ENCODE measurements around the gene HABP2.

- TF ChIP-seq, protein P1, sequence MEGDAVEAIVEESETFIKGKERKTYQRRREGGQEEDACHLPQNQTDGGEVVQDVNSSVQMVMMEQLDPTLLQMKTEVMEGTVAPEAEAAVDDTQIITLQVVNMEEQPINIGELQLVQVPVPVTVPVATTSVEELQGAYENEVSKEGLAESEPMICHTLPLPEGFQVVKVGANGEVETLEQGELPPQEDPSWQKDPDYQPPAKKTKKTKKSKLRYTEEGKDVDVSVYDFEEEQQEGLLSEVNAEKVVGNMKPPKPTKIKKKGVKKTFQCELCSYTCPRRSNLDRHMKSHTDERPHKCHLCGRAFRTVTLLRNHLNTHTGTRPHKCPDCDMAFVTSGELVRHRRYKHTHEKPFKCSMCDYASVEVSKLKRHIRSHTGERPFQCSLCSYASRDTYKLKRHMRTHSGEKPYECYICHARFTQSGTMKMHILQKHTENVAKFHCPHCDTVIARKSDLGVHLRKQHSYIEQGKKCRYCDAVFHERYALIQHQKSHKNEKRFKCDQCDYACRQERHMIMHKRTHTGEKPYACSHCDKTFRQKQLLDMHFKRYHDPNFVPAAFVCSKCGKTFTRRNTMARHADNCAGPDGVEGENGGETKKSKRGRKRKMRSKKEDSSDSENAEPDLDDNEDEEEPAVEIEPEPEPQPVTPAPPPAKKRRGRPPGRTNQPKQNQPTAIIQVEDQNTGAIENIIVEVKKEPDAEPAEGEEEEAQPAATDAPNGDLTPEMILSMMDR (IDR thresholded peaks at IDR 0.05; ENCODE audit: low read depth, low read length): no peak
- no peak for TF ChIP-seq POLR2A (IDR thresholded peaks at IDR 0.05; ENCODE audit: extremely low read depth, insufficient read length)
- no peak for TF ChIP-seq MAX (IDR thresholded peaks at IDR 0.05; ENCODE audit: low read depth, low read length)
- TF ChIP-seq MYC (IDR thresholded peaks at IDR 0.05; ENCODE audit: low read depth, low read length): no peak
Observed at GRCh38 chr10:113627836-113628235, 75.0 kb downstream of the HABP2 start.
